Mucosa of descending colon (tissue), 3 donors: ENCODE results near the gene PPP2R1B. TPM values are rescaled to one million over a fixed set of nuclear protein-coding genes. Genes with fewer than 3 reads are reported as not detected.

Experiments
- ATAC-seq: fragments of 200-7000 bp; cut with Tn5 transposase; one replicate; pipeline ENCODE4 v1.9.1; 2020; ENCODE audit warnings: mild to moderate bottlenecking, moderate library complexity
- DNase-seq, 3 donors: peaks; one replicate each; pipeline ENCODE4 v3.0.0-alpha.2; 2020
- H3K36me3 ChIP-seq: fragments of 200-600 bp; one replicate; pipeline ENCODE4 v1.8.0; 2021; ENCODE audit warnings: low read depth, mild to moderate bottlenecking
- H3K4me1 ChIP-seq: fragments of 200-600 bp; one replicate; pipeline ENCODE4 v1.8.0; 2021; ENCODE audit warnings: low read depth, mild to moderate bottlenecking
- H3K4me3 ChIP-seq: fragments of 200-600 bp; one replicate; pipeline ENCODE4 v1.8.0; 2021; ENCODE audit warnings: mild to moderate bottlenecking
- H3K9me3 ChIP-seq: fragments of 200-600 bp; one replicate; pipeline ENCODE4 v1.8.0; 2021; ENCODE audit warnings: mild to moderate bottlenecking
- CTCF ChIP-seq: fragments of 200-600 bp; IDR thresholded peaks from one replicate; pipeline ENCODE4 v1.8.0; 2022; ENCODE audit warnings: antibody characterized with exemption, mild to moderate bottlenecking
- intact Hi-C, 2 donors: fragments of 100-400 bp; cut with DNase I in 1 of 2; cut with micrococcal nuclease in 1 of 2; formaldehyde crosslinking; loops; one replicate each; pipeline versions ENCODE4 v1.11.0 to v1.11.1; 2022; cut with DNase I, micrococcal nuclease
- total RNA-seq, 3 donors: library from RNA; stranded (reverse); fragmentation: NEBNext Ultra II Directional in 2 of 3; extraction: Animal tissue kit (Norgen Biotek cat#: 25700) in 2 of 3; gene quantifications; one replicate each; pipeline versions ENCODE4 v1.2.1 to v1.2.4, GENCODE V29; 2021 to 2023
- donor health status: DM: no; HTN: no; CAD: no; lungs with moderate emphysema.
- donor health status: DM: no; HTN: no; CAD: no.
- donor health status: DM: no; HTN: yes; CAD: no.

The PPP2R1B gene
- total RNA-seq, 3 donors from 2014 or later, result 28.5 to 48.5 (median 47.0) TPM

- TF ChIP-seq CTCF, result no peak
- no peak for DNase-seq
- Histone ChIP-seq H3K36me3 (no peaks in the 10 kb centered on the region), H3K9me3 (no peaks in the 10 kb centered on the region), H3K4me3 (no peak overlapping the region), H3K4me1 (no peaks in the 10 kb centered on the region)
- ATAC-seq, result no peak
- intact Hi-C loops, result no loop called here
Measured at GRCh38 chr11:111811445-111811844, 45.3 kb upstream of the PPP2R1B start.

- no peak for TF ChIP-seq CTCF
- intact Hi-C loops, result no loop called here
- DNase-seq, result no peak
Measured at GRCh38 chr11:111808834-111809233, 42.6 kb upstream of the PPP2R1B start.

GRCh38 chr11:111808063-111808588 lies 41.9 kb upstream of the PPP2R1B start:
- H3K4me3 ChIP-seq, result no peak overlapping the region
- H3K9me3 ChIP-seq, result no peaks in the 10 kb centered on the region
- no peaks in the 10 kb centered on the region for H3K4me1 ChIP-seq
- intact Hi-C loops, result no loop called here
- TF ChIP-seq CTCF, result no peak
- DNase-seq, result no peak
- ATAC-seq, result no peak
- H3K36me3 ChIP-seq, result no peaks in the 10 kb centered on the region

More at GRCh38 chr11:111808834-111809233, 42.6 kb upstream of the PPP2R1B start:
- no peak overlapping the region for H3K4me3 ChIP-seq
- no peaks in the 10 kb centered on the region for H3K36me3 ChIP-seq
- no peaks in the 10 kb centered on the region for H3K4me1 ChIP-seq
- no peaks in the 10 kb centered on the region for H3K9me3 ChIP-seq
- ATAC-seq, result no peak

- Histone ChIP-seq H3K36me3 (no peaks in the 10 kb centered on the region), H3K4me3 (no peak overlapping the region), H3K4me1 (no peaks in the 10 kb centered on the region), H3K9me3 (no peaks in the 10 kb centered on the region)
- DNase-seq (no peak), ATAC-seq (no peak)
- no peak for TF ChIP-seq CTCF
- intact Hi-C loops, result no loop called here
Measured at GRCh38 chr11:111807076-111807475, 40.9 kb upstream of the PPP2R1B start.

GRCh38 chr11:111801135-111801534 lies 34.9 kb upstream of the PPP2R1B start:
- Histone ChIP-seq H3K4me1 (no peaks in the 10 kb centered on the region), H3K4me3 (no peak overlapping the region), H3K9me3 (peaks cover 9% of the 10 kb centered on the region), H3K36me3 (no peaks in the 10 kb centered on the region)
- DNase-seq (no peak), ATAC-seq (no peak)
- TF ChIP-seq CTCF, result no peak
- intact Hi-C loops, result no loop called here

GRCh38 chr11:111798279-111798678 lies 32.1 kb upstream of the PPP2R1B start:
- DNase-seq (no peak), ATAC-seq (no peak)
- no peaks in the 10 kb centered on the region for H3K4me1 ChIP-seq
- intact Hi-C loops, result no loop called here
- no peak overlapping the region for H3K4me3 ChIP-seq
- TF ChIP-seq CTCF, result no peak
- H3K9me3 ChIP-seq, result peaks cover 9% of the 10 kb centered on the region
- no peaks in the 10 kb centered on the region for H3K36me3 ChIP-seq
